K562 (cell line): Measurements from ENCODE around the gene USP27X. TPM values are rescaled to one million over a fixed set of nuclear protein-coding genes. Genes with fewer than 3 reads are reported as not detected.

Source experiments
- CCNT2 ChIP-seq: IDR thresholded peaks from 2 replicates; pipeline ENCODE4 v1.6.1; 2011; ENCODE audit warnings: borderline replicate concordance, low read depth, mild to moderate bottlenecking, moderate library complexity, mixed read lengths, low read length; ENCODE audit not compliant: insufficient read length; ENCODE audit errors: extremely low read depth
- CHD4 ChIP-seq: fragments of 200-600 bp; sonication (generic); IDR thresholded peaks from 3 replicates; pipeline ENCODE4 v1.6.1; 2012; ENCODE audit warnings: low read depth, mild to moderate bottlenecking, mixed read lengths, low read length, inconsistent platforms; ENCODE audit not compliant: insufficient read depth, insufficient replicate concordance, poor library complexity, severe bottlenecking
- CXXC5 ChIP-seq: fragments of 250-450 bp; sonication (Bioruptor Pico); IDR thresholded peaks from 2 replicates; pipeline ENCODE4 v1.8.0; 2022; ENCODE audit warnings: inconsistent platforms, mild to moderate bottlenecking, moderate library complexity
- ELK1 ChIP-seq: sonication (generic); formaldehyde crosslinking; IDR thresholded peaks from 2 replicates; pipeline ENCODE4 v1.8.1; 2022; ENCODE audit warnings: missing genetic modification reagents
- GABPA ChIP-seq: fragments of 200-800 bp; sonication (Bioruptor generic); conservative IDR thresholded peaks from 2 replicates; pipeline ENCODE4 v1.6.1; 2016; ENCODE audit warnings: low read depth, missing genetic modification characterization, missing compliant biosample characterization
- GABPB1 ChIP-seq: sonication (generic); formaldehyde crosslinking; IDR thresholded peaks from 2 replicates; pipeline ENCODE4 v1.8.0; 2022; ENCODE audit warnings: mild to moderate bottlenecking, missing genetic modification reagents
- GATAD2B ChIP-seq: fragments of 450-650 bp; IDR thresholded peaks from 2 replicates; pipeline ENCODE4 v1.6.1; 2017; ENCODE audit warnings: mild to moderate bottlenecking, borderline replicate concordance
- GTF2F1 ChIP-seq: IDR thresholded peaks from 2 replicates; pipeline ENCODE4 v1.6.1; 2011; ENCODE audit warnings: low read depth, low read length, improper control_type of control experiment
- HNRNPLL ChIP-seq: fragments of 200-400 bp; formaldehyde crosslinking; IDR thresholded peaks from 2 replicates; pipeline ENCODE4 v1.6.1; 2017; ENCODE audit warnings: low read length, low read depth, mild to moderate bottlenecking; ENCODE audit not compliant: poor library complexity, severe bottlenecking
- HSF4 ChIP-seq: fragments of 250-450 bp; sonication (Bioruptor Pico); IDR thresholded peaks from 2 replicates; pipeline ENCODE4 v2.1.2; 2022; ENCODE audit warnings: mild to moderate bottlenecking, moderate library complexity, borderline replicate concordance
- KAT2B ChIP-seq: IDR thresholded peaks from one replicate; pipeline ENCODE4 v1.6.1; 2012; ENCODE audit warnings: low read depth, mild to moderate bottlenecking, control low read depth, inconsistent platforms, low read length, moderate library complexity
- POLR2AphosphoS5 ChIP-seq: IDR thresholded peaks from 2 replicates; pipeline ENCODE4 v1.6.1; 2011; ENCODE audit warnings: mild to moderate bottlenecking, low read depth, low read length, moderate library complexity; ENCODE audit not compliant: control insufficient read depth, insufficient read depth
- TAF9B ChIP-seq: fragments of 450-650 bp; IDR thresholded peaks from 2 replicates; pipeline ENCODE4 v1.6.1; 2018; ENCODE audit warnings: mild to moderate bottlenecking; ENCODE audit not compliant: partially characterized antibody
- ZBTB5 ChIP-seq: fragments of 450-650 bp; IDR thresholded peaks from 2 replicates; pipeline ENCODE4 v1.6.1; 2017; ENCODE audit warnings: antibody characterized with exemption
- ZKSCAN3 ChIP-seq: fragments of 250-450 bp; sonication (Bioruptor Pico); IDR thresholded peaks from 2 replicates; pipeline ENCODE4 v1.4.0; 2020
- ZMIZ1 ChIP-seq, 2 experiments: fragments of 150-350 bp in 1 of 2; IDR thresholded peaks; 2 replicates each; pipeline ENCODE4 v1.6.1; 2012 to 2016; ENCODE audit warnings: low read depth in 2 of 2, low read length in 2 of 2, mild to moderate bottlenecking in 1 of 2, moderate library complexity in 1 of 2
- ZNF146 ChIP-seq: IDR thresholded peaks from one replicate; pipeline ENCODE4 v1.6.1; 2018; ENCODE audit warnings: missing compliant biosample characterization; ENCODE audit not compliant: unreplicated experiment
- polyA plus RNA-seq, 8 experiments: library from polyadenylated mRNA; depleted of rRNA in 4 of 8; stranded (reverse) in 5 of 8; unstranded in 3 of 8; fragments of >200 nt; fragmentation: Nextera tagmentation in 2 of 8; fragmentation: Illumina TruSeq in 1 of 8; extraction: Ambion mirVana in 2 of 8; extraction: Trizol in 1 of 8; gene quantifications; 2 replicates each; pipeline versions ENCODE4 v1.2.1 to v1.2.3, GENCODE V29; 2011 to 2014; ENCODE audit warnings: inconsistent platforms in 1 of 8, missing spikeins in 1 of 8
- total RNA-seq, 7 experiments: library from RNA; depleted of rRNA in 6 of 7; stranded (reverse); fragments of >200 nt in 6 of 7; fragmentation: Illumina TruSeq in 2 of 7; extraction: Trizol in 2 of 7; gene quantifications; 2 replicates each; pipeline versions ENCODE4 v1.2.1 to v1.2.3, GENCODE V29; 2011 to 2021; ENCODE audit warnings: low replicate concordance in 1 of 7

Gene USP27X
- total and polyA plus RNA-seq, 9 of the 15 experiments (the other 6 are each of a cell fraction or from before 2014, with no cell fraction given) = 0.15 to 4.7 (median 1.6) TPM

- TF ChIP-seq CCNT2 = peak; percentile 72
- TF ChIP-seq HNRNPLL = peak; percentile 78
- TF ChIP-seq ZKSCAN3 (CRISPR knock-in tag) = no peak
- peak; percentile 66 for TF ChIP-seq CXXC5 (CRISPR knock-in tag)
- TF ChIP-seq ZNF146 (CRISPR knock-in tag) = no peak
- no peak for TF ChIP-seq ZMIZ1 (IDR thresholded peaks at IDR 0.05; ENCODE audit: low read depth in 2 of 2, low read length in 2 of 2)
- no peak for TF ChIP-seq POLR2AphosphoS5
- TF ChIP-seq GATAD2B = no peak; the same call in 1 of the 2 replicates
- TF ChIP-seq GABPA (tag) = peak; percentile 59
- peak; percentile 52; the same call in 1 of the 2 replicates for TF ChIP-seq GABPB1 (CRISPR knock-in tag)
- TF ChIP-seq KAT2B = no peak
- TF ChIP-seq ELK1 = no peak
- TF ChIP-seq ZBTB5 = no peak
- no peak for TF ChIP-seq GTF2F1
- TF ChIP-seq HSF4 = no peak
- no peak for TF ChIP-seq CHD4
- TF ChIP-seq TAF9B = no peak
Observed at GRCh38 chrX:49878834-49879655, at the start of gene USP27X (continued).
